Measurements from ENCODE around the gene ARHGAP22.
"Not testable (repeated sequence)": the region's sequence is repeated elsewhere in the genome, so short reads cannot be mapped to it uniquely, and the experiment has no call there.

The ARHGAP22 gene

GRCh38 chr10:48604991-48605508 is at the start of gene ARHGAP22:
TSS of gene ARHGAP22 (minus strand) at chr10:48605073. CDS start at chr10:48604796, 277 bp downstream.
- no peak for DNase-seq

- no peak for DNase-seq
Observed at GRCh38 chr10:48653944-48654698, 49.2 kb upstream of the ARHGAP22 start.

GRCh38 chr10:48653347-48653746 is 48.5 kb upstream of the ARHGAP22 start:
- no peak for DNase-seq

- DNase-seq: no peak
Observed at GRCh38 chr10:48652344-48652743, 47.5 kb upstream of the ARHGAP22 start.

GRCh38 chr10:48651839-48652238 is 47.0 kb upstream of the ARHGAP22 start:
- no peak for DNase-seq

GRCh38 chr10:48651293-48651692 is 46.4 kb upstream of the ARHGAP22 start:
- DNase-seq: no peak

- no peak for DNase-seq
Observed at GRCh38 chr10:48649349-48649944, 44.6 kb upstream of the ARHGAP22 start.

- DNase-seq: no peak
Observed at GRCh38 chr10:48648172-48648942, 43.5 kb upstream of the ARHGAP22 start.

- not testable (repeated sequence) for DNase-seq
Observed at GRCh38 chr10:48647073-48647472, 42.2 kb upstream of the ARHGAP22 start.

GRCh38 chr10:48645600-48645999 is 40.7 kb upstream of the ARHGAP22 start:
- no peak for DNase-seq

GRCh38 chr10:48641099-48641690 is 36.3 kb upstream of the ARHGAP22 start:
- DNase-seq: not testable (repeated sequence)

- DNase-seq: no peak
Observed at GRCh38 chr10:48640326-48640725, 35.5 kb upstream of the ARHGAP22 start.

- no peak for DNase-seq
Observed at GRCh38 chr10:48639632-48640031, 34.8 kb upstream of the ARHGAP22 start.

GRCh38 chr10:48638739-48639527 is 34.1 kb upstream of the ARHGAP22 start:
- DNase-seq: no peak

GRCh38 chr10:48638158-48638557 is 33.3 kb upstream of the ARHGAP22 start:
- DNase-seq: no peak

GRCh38 chr10:48636901-48637300 is 32.0 kb upstream of the ARHGAP22 start:
- no peak for DNase-seq

GRCh38 chr10:48636231-48636630 is 31.4 kb upstream of the ARHGAP22 start:
- no peak for DNase-seq

- no peak for DNase-seq
Observed at GRCh38 chr10:48634984-48635557, 30.2 kb upstream of the ARHGAP22 start.

- peak; percentile 35 for DNase-seq
Observed at GRCh38 chr10:48634198-48634983, 29.5 kb upstream of the ARHGAP22 start.

- DNase-seq: no peak
Observed at GRCh38 chr10:48633381-48634197, 28.7 kb upstream of the ARHGAP22 start.
